ENCODE data around the gene ZKSCAN4. TPM values are rescaled to one million over a fixed set of nuclear protein-coding genes. Genes with fewer than 3 reads are reported as not detected.
A peak's percentile ranks its signal among the peaks of the same experiment; 100 is the strongest.

ZKSCAN4 gene
- total RNA-seq, 2 donors from 2014 or later: 1.8 to 2.0 TPM

DNA sequence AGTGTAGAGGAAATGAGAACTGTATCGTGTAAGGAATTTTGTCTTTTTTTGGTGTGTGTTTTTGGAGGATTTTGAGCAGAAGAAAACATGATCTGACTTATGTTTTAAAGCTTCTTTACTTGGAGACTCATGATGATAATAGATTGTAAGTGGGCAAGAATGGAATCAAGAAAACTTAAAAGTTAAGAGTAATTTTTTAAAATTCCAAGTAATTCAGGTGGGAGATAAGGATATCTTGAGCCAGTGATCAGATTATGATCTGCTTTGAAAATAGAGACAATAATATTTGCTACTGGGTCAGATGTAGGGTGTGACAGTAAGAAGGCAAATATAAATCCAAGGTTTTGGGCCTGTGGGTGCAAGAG is 15.6 kb upstream of the ZKSCAN4 start:
- H3K4me1 ChIP-seq: peaks cover 0 to 31% of the 10 kb centered on the region in 2 donors
- H3K27ac ChIP-seq: peak overlapping the region; percentile 87 to 89
- H3K27me3 ChIP-seq: no peaks in the 10 kb centered on the region
- peak overlapping the region; percentile 76 to 77 for H3K4me3 ChIP-seq
- DNase-seq (ENCODE audit: low spot score): no peak
- TF ChIP-seq, protein P1, sequence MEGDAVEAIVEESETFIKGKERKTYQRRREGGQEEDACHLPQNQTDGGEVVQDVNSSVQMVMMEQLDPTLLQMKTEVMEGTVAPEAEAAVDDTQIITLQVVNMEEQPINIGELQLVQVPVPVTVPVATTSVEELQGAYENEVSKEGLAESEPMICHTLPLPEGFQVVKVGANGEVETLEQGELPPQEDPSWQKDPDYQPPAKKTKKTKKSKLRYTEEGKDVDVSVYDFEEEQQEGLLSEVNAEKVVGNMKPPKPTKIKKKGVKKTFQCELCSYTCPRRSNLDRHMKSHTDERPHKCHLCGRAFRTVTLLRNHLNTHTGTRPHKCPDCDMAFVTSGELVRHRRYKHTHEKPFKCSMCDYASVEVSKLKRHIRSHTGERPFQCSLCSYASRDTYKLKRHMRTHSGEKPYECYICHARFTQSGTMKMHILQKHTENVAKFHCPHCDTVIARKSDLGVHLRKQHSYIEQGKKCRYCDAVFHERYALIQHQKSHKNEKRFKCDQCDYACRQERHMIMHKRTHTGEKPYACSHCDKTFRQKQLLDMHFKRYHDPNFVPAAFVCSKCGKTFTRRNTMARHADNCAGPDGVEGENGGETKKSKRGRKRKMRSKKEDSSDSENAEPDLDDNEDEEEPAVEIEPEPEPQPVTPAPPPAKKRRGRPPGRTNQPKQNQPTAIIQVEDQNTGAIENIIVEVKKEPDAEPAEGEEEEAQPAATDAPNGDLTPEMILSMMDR (IDR thresholded peaks at IDR 0.05): no peak
- peaks cover 11% of the 10 kb centered on the region for H3K36me3 ChIP-seq
- H3K9me3 ChIP-seq: no peaks in the 10 kb centered on the region

DNA sequence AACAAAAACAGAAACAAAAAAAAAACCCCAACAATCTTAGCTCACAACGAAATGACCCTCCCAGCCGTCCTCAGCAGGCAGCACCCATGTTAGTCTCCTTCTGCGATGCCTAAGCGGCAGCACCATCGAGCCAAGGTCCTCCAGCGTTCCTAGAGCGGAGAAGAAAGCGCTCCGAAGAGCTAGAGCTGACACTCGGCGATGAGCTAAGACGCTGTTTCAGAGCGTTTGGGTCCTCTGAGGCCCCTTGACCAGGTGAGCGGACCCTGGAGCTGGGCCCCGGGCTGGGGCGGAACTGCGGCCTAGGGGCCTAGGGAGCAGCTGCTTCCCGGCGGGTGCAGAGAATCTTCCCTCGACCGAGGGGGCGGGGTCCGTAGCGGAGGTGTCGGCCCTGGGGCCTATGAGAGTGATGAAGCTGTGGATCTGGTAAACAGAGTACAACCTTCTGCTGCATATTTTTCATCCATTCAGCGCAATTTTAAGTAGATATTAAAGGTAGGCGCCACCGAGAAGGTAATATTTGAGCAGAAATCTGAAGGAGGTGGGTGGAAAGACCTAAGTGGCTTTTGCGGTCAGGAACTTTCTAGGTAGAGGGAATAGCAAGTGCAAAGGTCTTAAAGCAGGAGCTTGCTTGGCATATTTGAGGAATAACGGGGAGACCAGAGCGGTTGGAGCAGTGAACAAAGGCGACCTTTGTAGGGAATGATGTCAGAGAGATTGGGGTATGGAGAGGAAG is 15.1 kb upstream of the ZKSCAN4 start, which contains the start of gene ZSCAN26:
ZSCAN26 (plus strand) TSS at position 182 of the 733 bp plus-strand sequence. CDS start 4,777 bp downstream, outside the sequence.
- H3K9me3 ChIP-seq: no peaks in the 10 kb centered on the region
- TF ChIP-seq, protein P1 (IDR thresholded peaks at IDR 0.05): no peak

DNA sequence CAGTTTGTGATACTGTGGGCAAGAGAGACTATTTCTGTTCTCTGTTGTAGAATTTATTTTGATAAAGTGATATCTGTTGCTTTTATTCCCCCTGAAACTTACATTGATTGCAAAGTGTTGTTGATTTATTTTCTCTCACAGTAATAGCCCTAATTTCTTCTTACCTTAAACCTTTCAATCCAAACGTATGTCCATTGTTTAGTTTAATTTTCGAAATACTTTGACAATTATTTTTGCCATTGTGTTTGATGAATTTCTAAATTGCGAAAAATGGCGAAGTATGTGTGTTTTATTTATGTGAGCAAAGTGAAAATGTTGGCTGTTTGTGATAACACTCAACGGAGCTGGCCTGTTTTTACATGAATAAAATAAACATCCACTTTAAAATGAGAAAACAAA is 14.5 kb upstream of the ZKSCAN4 start:
- Histone ChIP-seq H3K27ac (peak overlapping the region; percentile 87 to 89), H3K36me3 (no peaks in the 10 kb centered on the region), H3K4me3 (peak overlapping the region; percentile 76 to 77), H3K4me1 (peaks cover 0 to 31% of the 10 kb centered on the region in 2 donors), H3K9me3 (no peaks in the 10 kb centered on the region), H3K27me3 (no peaks in the 10 kb centered on the region)
- TF ChIP-seq, protein P1 (IDR thresholded peaks at IDR 0.05): no peak
- no peak for DNase-seq (ENCODE audit: low spot score)

More for the DNA sequence above, 15.1 kb upstream of the ZKSCAN4 start, which contains the start of gene ZSCAN26:
- H3K4me3 ChIP-seq: peak within 1 kb of the TSS; percentile 76 to 77
- no peaks in the 10 kb centered on the region for H3K27me3 ChIP-seq
- DNase-seq (ENCODE audit: low spot score): peak; percentile 76
- peak within 1 kb of the TSS; percentile 87 to 89 for H3K27ac ChIP-seq
- H3K4me1 ChIP-seq: peaks cover 0 to 31% of the 10 kb centered on the region in 2 donors
- peaks cover 6% of the 10 kb centered on the region for H3K36me3 ChIP-seq

DNA sequence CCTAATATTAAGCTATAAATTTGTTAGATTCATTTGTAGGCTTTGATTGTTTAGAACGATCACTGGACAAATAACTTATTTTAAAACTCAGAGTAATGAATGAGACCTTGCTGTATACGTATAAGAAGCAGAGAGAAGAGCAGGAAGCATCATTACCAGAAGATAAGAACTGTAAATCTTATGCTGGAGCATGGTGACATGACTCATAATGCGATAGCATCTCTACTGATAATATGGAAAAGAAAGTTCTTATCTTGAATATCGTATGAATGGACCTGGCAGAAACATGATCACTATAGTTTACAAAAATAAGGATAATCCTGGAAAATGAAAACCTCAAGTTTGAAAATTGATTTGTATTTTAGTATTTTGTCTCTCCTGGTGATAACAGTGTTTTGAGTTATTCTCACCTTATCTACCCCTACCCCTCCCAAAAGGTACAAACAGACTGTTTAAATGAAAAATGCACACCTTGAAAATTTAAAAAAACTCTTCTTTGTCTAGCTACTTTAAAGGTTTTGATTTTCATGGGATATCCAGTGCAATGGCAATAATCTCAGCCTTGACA is 12.8 kb upstream of the ZKSCAN4 start:
- DNase-seq (ENCODE audit: low spot score): no peak
- Histone ChIP-seq H3K4me1 (peaks cover 0 to 31% of the 10 kb centered on the region in 2 donors), H3K9me3 (peaks cover 0 to 5% of the 10 kb centered on the region in 2 donors), H3K27me3 (no peaks in the 10 kb centered on the region), H3K36me3 (no peaks in the 10 kb centered on the region), H3K4me3 (no peak overlapping the region), H3K27ac (no peak overlapping the region)
- TF ChIP-seq, protein P1 (IDR thresholded peaks at IDR 0.05): no peak

DNA sequence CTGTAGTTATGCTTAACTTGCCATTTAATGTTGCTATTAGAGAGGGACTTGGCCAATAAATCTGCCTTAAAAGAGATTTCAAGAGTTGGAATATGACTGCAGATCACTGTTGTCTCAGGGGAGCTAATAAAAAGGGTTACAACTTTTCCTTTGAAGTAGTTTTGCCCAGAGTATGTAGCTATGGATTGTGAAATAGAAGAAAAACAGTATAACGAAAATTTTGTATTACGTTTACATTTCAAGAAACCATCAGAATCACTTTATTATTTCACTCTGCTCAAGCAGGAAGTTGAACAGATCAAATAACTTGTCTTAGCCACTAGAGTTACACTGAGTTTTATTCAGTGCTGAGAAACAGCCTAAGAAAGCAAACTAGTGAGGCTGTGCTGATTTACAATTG is 11.9 kb upstream of the ZKSCAN4 start:
- Histone ChIP-seq H3K4me1 (peaks cover 0 to 30% of the 10 kb centered on the region in 2 donors), H3K27me3 (no peaks in the 10 kb centered on the region), H3K4me3 (no peak overlapping the region), H3K9me3 (peaks cover 0 to 7% of the 10 kb centered on the region in 2 donors), H3K27ac (no peak overlapping the region), H3K36me3 (no peaks in the 10 kb centered on the region)
- TF ChIP-seq, protein P1 (IDR thresholded peaks at IDR 0.05): no peak
- DNase-seq (ENCODE audit: low spot score): no peak

Data from right atrium auricular region (tissue), 2 donors.